Transverse colon (tissue), 4 donors: ENCODE data around the gene ERFE. TPM values are rescaled to one million over a fixed set of nuclear protein-coding genes. Genes with fewer than 3 reads are reported as not detected.

ENCODE experiments used
- DNase-seq: peaks from one replicate; pipeline ENCODE4 v3.0.0-alpha.2; 2019
- H3K27ac ChIP-seq, 4 donors: fragments of 200-600 bp; sonication (generic); 2 replicates each; pipeline ENCODE4 v1.5.1; 2016 to 2018; ENCODE audit warnings: inconsistent platforms in 4 of 4
- H3K27me3 ChIP-seq: fragments of 200-600 bp; sonication (generic); 2 replicates; pipeline ENCODE4 v1.5.1; 2017; ENCODE audit warnings: inconsistent platforms
- H3K36me3 ChIP-seq, 4 donors: fragments of 200-600 bp; sonication (generic); 2 replicates each; pipeline ENCODE4 v1.5.1; 2017 to 2019; ENCODE audit warnings: inconsistent platforms in 4 of 4
- H3K4me1 ChIP-seq, 4 donors: fragments of 200-600 bp; sonication (generic); 2 replicates each; pipeline ENCODE4 v1.5.1; 2017 to 2020; ENCODE audit warnings: inconsistent platforms in 4 of 4
- H3K4me3 ChIP-seq, 4 donors: fragments of 200-600 bp; sonication (generic); 1 replicate in 1 of 4; 2 replicates in 3 of 4; pipeline versions ENCODE4 v1.5.1 to v1.6.1; 2017 to 2019; ENCODE audit warnings: inconsistent platforms in 4 of 4
- H3K9me3 ChIP-seq, 2 donors: fragments of 200-600 bp; sonication (generic); 2 replicates each; pipeline ENCODE4 v1.5.1; 2017 to 2019; ENCODE audit warnings: inconsistent platforms in 2 of 2
- EP300 ChIP-seq: sonication (generic); formaldehyde crosslinking; IDR thresholded peaks from one replicate; pipeline ENCODE4 v1.6.1; 2017; ENCODE audit warnings: antibody characterized with exemption, low read depth
- POLR2A ChIP-seq: fragments of 450-650 bp; IDR thresholded peaks from one replicate; pipeline ENCODE4 v1.6.1; 2016; ENCODE audit warnings: antibody characterized with exemption, mild to moderate bottlenecking, moderate library complexity
- POLR2AphosphoS5 ChIP-seq, 3 donors: sonication (generic); formaldehyde crosslinking; IDR thresholded peaks; one replicate each; pipeline ENCODE4 v1.6.1; 2016; ENCODE audit warnings: antibody characterized with exemption in 3 of 3
- WGBS, 2 donors: methylation state at CpG; one replicate each; pipeline ENCODE4 v1.1.5; 2018; ENCODE audit warnings: low coverage in 1 of 2; 5-methylcytosine and 5-hydroxymethylcytosine counted together
- in situ Hi-C, 4 donors: fragments of 200-750 bp; cut with MboI; loops; one replicate each; pipeline versions ENCODE4 v1.15.0 to v1.15.1; 2017; ENCODE audit warnings: low sequenced_read_pairs in 3 of 4, low pct_ligation_motif_present in 1 of 4, low pct_unique_long_range_greater_than_20kb in 1 of 4
- intact Hi-C: fragments of 100-400 bp; cut with DNase I; formaldehyde crosslinking; loops from one replicate; pipeline ENCODE4 v1.15.1; 2023; ENCODE audit warnings: low total_unique reads
- total RNA-seq, 4 donors: library from RNA; depleted of rRNA; stranded (reverse); fragments of >200 nt; gene quantifications; one replicate each; pipeline ENCODE4 v1.1.0, GENCODE V29; 2016
- TF ChIP-seq, protein P1 (sequence below), 5 experiments: fragments of 200-600 bp in 3 of 5; fragments of 450-650 bp in 2 of 5; sonication (generic) in 3 of 5; IDR thresholded peaks; 1 replicate in 2 of 5; 2 replicates in 3 of 5; pipeline ENCODE4 v1.5.1; 2016 to 2017; ENCODE audit warnings: antibody characterized with exemption in 5 of 5, inconsistent platforms in 3 of 5, mild to moderate bottlenecking in 2 of 5, moderate library complexity in 1 of 5

ERFE gene
- total RNA-seq, 4 donors from 2014 or later: 0.41 TPM; not detected in 3

- peaks cover 10 to 12% (median 12%) of the 10 kb centered on the region in 4 donors for H3K4me1 ChIP-seq
- no peak for DNase-seq
- no peaks in the 10 kb centered on the region for H3K36me3 ChIP-seq
- WGBS, 2 donors: 67 to 92% methylated on average over 1 to 10 of the region's 10 CpGs
- in situ Hi-C loops (no loop called here), intact Hi-C loops (no loop called here)
- no peak for TF ChIP-seq POLR2AphosphoS5 (IDR thresholded peaks at IDR 0.05)
- TF ChIP-seq, protein P1, sequence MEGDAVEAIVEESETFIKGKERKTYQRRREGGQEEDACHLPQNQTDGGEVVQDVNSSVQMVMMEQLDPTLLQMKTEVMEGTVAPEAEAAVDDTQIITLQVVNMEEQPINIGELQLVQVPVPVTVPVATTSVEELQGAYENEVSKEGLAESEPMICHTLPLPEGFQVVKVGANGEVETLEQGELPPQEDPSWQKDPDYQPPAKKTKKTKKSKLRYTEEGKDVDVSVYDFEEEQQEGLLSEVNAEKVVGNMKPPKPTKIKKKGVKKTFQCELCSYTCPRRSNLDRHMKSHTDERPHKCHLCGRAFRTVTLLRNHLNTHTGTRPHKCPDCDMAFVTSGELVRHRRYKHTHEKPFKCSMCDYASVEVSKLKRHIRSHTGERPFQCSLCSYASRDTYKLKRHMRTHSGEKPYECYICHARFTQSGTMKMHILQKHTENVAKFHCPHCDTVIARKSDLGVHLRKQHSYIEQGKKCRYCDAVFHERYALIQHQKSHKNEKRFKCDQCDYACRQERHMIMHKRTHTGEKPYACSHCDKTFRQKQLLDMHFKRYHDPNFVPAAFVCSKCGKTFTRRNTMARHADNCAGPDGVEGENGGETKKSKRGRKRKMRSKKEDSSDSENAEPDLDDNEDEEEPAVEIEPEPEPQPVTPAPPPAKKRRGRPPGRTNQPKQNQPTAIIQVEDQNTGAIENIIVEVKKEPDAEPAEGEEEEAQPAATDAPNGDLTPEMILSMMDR (IDR thresholded peaks at IDR 0.05): no peak
- TF ChIP-seq POLR2A: no peak
- no peak for TF ChIP-seq EP300
- H3K4me3 ChIP-seq: no peak overlapping the region
- H3K27ac ChIP-seq: no peak overlapping the region
- peaks cover 17% of the 10 kb centered on the region for H3K27me3 ChIP-seq
- no peaks in the 10 kb centered on the region for H3K9me3 ChIP-seq
Observed at GRCh38 chr2:238154570-238154969, 4.2 kb upstream of the ERFE start.

- H3K27ac ChIP-seq: peak overlapping the region in 3 of 4 donors; percentile 13 to 54 (median 34)
- in situ Hi-C loops (no loop called here), intact Hi-C loops (no loop called here)
- peaks cover 10 to 16% (median 12%) of the 10 kb centered on the region in 4 donors for H3K4me1 ChIP-seq
- no peaks in the 10 kb centered on the region for H3K36me3 ChIP-seq
- H3K4me3 ChIP-seq: no peak overlapping the region
- TF ChIP-seq, protein P1 (IDR thresholded peaks at IDR 0.05): no peak
- TF ChIP-seq POLR2AphosphoS5 (IDR thresholded peaks at IDR 0.05): peak in 2 of 3 donors; percentile 15 to 53
- peaks cover 23% of the 10 kb centered on the region for H3K27me3 ChIP-seq
- no peak for DNase-seq
- no peaks in the 10 kb centered on the region for H3K9me3 ChIP-seq
- 72 to 79% methylated on average over 6 to 19 of the region's 19 CpGs for WGBS, 2 donors
Observed at GRCh38 chr2:238155051-238155760, 3.6 kb upstream of the ERFE start.

DNA sequence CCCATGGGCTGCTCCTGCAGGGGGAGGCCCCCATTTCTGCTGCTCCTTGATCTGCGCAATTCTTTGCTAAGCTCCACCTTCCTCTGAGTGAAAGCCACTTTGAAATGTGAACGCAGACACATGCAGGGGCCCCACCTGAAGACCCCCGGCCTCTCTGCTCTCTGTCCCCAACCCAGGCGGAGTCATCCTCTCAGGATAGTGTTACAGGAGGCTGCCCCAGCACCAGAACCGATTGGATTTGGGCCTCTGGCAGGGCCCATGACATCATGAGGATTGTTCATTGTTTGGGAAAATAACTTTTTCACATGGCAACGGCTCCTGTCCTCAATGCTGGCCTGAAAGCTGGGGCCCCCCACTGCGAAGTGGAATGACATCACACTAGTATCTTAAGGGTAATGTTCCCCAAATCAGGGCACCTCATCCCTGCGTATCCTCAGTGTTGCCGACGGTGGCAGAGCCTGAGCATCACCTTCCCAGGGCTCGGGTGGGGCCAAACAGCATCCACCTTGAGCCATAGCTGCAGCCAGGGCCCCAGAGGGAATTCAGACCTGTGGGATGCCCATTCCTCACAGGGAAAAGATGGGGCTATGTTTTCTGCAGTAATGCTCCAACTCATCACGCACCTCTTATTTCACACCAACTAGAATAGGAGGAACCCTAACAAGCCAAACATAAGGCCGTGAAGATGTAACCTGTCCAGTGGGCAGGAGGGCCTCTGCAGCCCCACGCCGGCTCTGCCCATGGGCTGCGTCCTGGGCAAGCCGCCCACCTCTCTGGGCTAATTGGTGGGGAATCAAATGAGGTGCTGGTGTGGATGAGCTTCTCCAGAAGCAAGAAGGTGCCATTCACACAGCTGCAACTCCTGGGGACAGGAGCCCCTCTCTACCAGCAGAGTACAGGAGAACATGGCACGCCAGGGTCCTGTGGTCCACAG is 2.7 kb upstream of the ERFE start:
- no peak for DNase-seq
- 79 to 83% methylated on average over 4 to 14 of the region's 18 CpGs for WGBS, 2 donors
- Histone ChIP-seq H3K9me3 (no peaks in the 10 kb centered on the region), H3K27me3 (peaks cover 31% of the 10 kb centered on the region), H3K36me3 (no peaks in the 10 kb centered on the region), H3K4me3 (no peak overlapping the region), H3K4me1 (peaks cover 10 to 17% (median 12%) of the 10 kb centered on the region in 4 donors), H3K27ac (peak overlapping the region in 3 of 4 donors; percentile 13 to 54 (median 34))
- TF ChIP-seq EP300 (no peak), POLR2A (no peak), POLR2AphosphoS5 (IDR thresholded peaks at IDR 0.05) (no peak)
- TF ChIP-seq, protein P1 (IDR thresholded peaks at IDR 0.05): no peak
- in situ Hi-C loops: no loop called here
- intact Hi-C loops: no loop called here

DNA sequence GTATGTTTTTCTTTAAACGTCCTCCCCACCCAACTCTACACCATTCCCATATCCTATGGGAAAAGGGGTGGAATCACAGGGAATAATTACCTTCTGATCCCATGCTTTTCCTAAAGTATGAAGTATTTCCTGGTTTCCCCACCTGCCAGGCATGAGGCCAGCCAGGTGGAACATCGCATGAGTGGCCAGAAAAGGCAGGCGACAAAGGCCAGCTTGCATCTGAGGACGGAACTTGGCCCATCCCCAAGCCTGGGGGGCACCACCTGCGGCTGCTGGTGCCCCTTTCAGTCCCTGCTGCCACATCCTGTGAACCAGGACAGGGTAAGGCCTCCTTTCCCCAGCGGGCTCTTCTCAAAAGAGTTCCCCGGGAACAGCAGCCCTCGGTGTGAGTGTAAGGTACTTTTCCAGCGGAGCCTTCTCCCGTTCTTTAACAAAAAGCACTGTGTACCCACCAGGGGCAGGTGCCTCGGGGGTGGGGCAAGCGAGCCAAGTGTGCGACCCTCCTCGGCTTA is 1.2 kb upstream of the ERFE start:
- Histone ChIP-seq H3K9me3 (no peaks in the 10 kb centered on the region), H3K27me3 (peaks cover 41% of the 10 kb centered on the region), H3K4me1 (peaks cover 10 to 17% (median 12%) of the 10 kb centered on the region in 4 donors), H3K4me3 (no peak overlapping the region), H3K27ac (no peak overlapping the region), H3K36me3 (no peaks in the 10 kb centered on the region)
- TF ChIP-seq POLR2A (no peak), POLR2AphosphoS5 (IDR thresholded peaks at IDR 0.05) (no peak), EP300 (no peak)
- TF ChIP-seq, protein P1 (IDR thresholded peaks at IDR 0.05): no peak
- in situ Hi-C loops (no loop called here), intact Hi-C loops (no loop called here)
- 72% methylated on average over 14 of the region's 14 CpGs; no CpG with 5 or more reads in 1 of the 2 donors for WGBS, 2 donors
- DNase-seq: no peak
